GM10266 (cell line): ENCODE data around the gene CAMTA1.
A peak's percentile ranks its signal among the peaks of the same experiment; 100 is the strongest.

Experiments
- DNase-seq: peaks from one replicate; pipeline ENCODE4 v3.0.0; 2012; ENCODE audit errors: extremely low spot score
- TF ChIP-seq, protein P1 (sequence below): IDR thresholded peaks from 2 replicates; pipeline ENCODE4 v1.5.1; 2012; ENCODE audit warnings: mild to moderate bottlenecking, low read depth; ENCODE audit not compliant: control insufficient read depth, insufficient read depth; ENCODE audit errors: missing control alignments

The CAMTA1 gene

DNA sequence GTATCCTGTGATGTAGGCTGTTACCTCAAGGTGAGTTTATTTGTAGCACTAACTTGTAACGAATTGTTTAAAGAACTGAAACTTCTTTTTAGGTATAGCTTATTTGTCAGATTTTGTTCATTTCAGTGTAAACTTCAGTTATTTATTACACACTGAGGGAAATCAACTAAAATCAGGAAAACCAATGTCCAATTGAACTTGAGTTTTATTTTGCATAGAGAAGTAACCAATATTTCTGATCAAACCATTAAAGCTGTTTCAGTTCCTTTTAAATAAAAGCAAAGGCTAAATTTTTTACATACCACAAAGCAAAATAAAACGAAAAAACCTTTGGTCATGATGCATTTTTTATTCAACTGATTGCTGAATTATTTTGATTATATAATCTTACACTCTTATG, 103.6 kb downstream of the CAMTA1 start:
- TF ChIP-seq, protein P1, sequence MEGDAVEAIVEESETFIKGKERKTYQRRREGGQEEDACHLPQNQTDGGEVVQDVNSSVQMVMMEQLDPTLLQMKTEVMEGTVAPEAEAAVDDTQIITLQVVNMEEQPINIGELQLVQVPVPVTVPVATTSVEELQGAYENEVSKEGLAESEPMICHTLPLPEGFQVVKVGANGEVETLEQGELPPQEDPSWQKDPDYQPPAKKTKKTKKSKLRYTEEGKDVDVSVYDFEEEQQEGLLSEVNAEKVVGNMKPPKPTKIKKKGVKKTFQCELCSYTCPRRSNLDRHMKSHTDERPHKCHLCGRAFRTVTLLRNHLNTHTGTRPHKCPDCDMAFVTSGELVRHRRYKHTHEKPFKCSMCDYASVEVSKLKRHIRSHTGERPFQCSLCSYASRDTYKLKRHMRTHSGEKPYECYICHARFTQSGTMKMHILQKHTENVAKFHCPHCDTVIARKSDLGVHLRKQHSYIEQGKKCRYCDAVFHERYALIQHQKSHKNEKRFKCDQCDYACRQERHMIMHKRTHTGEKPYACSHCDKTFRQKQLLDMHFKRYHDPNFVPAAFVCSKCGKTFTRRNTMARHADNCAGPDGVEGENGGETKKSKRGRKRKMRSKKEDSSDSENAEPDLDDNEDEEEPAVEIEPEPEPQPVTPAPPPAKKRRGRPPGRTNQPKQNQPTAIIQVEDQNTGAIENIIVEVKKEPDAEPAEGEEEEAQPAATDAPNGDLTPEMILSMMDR, result no peak
- DNase-seq, result no peak

DNA sequence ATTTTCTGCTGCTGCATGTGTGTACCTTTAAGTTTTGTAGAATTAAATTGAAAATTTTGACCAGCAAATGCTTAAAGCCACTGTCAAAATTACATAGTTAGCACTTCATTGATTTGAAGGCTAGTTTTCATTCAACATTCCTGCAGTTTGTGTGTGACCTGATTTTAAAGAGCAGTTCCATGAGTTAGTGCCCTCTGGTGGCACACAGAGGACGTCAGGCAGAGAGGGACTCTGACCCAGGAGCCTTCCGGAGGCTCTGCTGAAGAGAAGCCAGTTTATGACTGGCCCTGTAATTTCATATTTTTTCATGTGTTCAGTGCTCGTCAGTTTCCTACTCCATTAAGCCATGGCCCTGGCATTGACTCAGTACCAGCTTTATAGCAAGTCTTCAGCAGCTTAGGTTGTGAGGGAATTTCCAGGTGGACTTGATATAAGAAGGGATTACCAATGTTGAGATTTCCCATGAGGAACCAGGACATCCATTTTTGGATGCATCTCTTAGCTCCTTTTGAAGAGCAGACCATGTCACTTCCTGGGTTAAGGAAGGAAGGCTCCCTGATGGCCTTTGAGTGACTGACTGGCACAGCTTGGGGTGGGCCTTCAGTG, 104.7 kb downstream of the CAMTA1 start:
- DNase-seq, result peak; percentile 44
- TF ChIP-seq, protein P1, result peak; percentile 75

DNA sequence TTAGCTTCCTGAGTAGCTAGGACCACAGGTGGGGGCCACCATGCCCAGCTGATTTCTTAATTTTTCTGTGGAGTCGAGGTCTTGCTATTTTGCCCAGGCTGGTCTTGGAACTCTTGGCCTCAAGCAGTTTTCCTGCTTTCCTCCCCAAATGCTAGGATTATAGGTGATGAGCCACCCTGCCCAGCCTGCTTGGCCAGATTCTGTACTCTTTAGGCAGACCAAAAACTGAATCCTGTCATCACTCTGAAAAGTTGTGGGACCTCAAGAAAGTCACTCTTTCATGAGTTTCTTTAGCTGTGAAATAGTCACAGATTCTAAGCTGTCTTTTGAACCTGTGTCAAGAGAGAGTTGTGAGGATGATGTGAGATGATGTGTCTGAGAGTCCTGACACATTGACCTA, 105.4 kb downstream of the CAMTA1 start:
- TF ChIP-seq, protein P1, result no peak
- DNase-seq, result no peak

DNA sequence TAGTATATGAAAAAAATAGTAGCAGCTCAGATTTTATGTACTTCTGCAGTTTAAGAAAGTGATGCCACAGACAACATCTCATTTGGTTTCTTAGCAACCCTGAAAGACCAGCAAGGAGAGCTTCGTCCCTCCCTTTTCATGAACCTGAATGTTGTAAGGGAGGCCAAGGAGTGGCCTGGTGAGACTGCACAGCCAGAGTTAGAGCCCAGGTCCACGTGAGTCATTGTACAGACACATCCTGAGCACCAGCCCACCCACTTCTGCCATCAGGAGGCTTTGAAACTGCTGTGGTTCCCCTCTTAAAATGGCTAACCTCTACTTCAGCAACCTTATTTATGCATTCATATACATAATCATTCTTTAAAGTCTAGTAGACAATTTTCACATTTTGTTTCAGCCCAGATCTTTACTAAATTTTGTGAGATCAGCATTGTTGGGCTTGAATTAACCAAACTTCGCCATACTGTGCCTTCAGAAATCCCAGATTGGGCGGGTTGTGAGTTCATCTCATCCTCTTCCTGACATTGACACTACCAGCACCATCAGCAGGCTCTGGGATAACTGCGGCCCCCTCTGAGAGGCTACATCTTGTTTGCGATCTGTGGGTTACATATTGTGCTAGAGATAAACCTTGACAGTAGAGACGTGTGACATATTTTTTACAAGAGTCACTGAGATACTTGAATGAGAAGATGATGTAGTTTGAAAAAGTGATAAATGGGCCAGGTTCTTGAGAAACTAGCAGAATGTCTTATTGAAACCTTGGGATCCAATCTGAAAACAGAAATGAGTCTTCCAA, 106.7 kb downstream of the CAMTA1 start:
- TF ChIP-seq, protein P1, result no peak
- peak; percentile 21 for DNase-seq

DNA sequence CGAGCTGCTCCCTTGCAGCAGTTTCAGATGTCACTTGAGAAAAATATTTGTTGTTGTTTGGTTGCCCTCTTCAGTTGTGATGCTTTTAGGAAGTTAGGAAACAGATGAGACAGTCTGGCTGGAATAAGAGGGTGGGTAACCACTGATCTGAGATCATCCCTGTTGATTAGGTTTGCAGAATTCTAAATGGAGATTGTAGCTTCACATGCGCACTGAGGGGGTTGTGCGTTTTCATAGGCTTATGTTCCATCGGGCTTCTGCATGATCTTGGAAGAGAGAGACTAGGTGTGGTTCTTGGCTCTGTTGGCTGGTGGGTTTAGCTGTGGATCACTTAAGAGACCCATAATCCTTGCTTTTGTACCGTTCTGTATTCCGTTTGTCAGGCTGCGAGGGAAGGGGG, 108.1 kb downstream of the CAMTA1 start:
- TF ChIP-seq, protein P1, result no peak
- DNase-seq, result no peak

DNA sequence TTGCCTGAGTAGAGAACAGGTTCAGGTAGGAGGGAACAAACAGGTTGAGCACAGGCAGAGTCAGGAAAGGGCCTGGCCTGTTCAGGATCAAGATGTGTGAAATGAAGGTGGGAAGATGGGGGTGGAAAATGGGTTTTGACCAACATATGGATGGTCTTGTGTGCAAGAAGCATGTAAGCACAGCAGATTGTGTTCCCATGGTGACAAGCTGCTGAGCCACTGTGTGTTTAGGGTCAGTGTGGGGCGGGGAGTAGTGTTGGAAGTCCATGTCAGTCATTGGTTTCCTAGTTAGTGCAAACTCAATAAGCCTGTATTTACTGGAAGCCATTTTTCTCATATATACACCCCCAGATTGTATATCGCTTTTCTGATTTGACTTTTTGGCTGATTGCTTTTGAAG, 111.9 kb downstream of the CAMTA1 start:
- TF ChIP-seq, protein P1, result no peak
- DNase-seq, result no peak

DNA sequence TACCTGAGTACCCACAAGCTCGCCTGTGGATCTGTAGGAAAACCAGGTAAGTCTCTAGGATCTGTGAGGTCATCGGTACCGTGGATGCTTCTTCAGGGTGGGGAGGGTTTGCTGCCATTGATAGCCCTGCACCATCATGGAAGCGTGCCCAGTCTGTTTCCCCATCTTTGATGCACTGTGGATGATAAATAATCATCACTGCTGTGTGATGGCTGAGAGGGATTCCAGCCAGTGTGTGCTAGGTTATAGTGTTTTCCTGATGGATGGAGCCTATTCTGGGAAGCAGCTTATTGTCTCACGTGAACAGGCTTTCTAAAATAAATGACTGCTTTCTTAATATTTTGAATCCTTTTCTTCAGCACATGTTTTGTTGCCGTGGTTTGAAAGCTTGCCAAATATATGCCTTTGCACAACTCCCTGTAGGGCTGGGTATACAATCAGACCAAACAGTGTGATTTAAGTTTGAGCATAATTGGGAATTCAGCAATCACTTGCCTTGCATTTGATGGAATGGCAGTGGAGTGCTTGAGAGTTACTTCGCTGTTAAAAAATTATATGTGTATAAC, 113.8 kb downstream of the CAMTA1 start:
- TF ChIP-seq, protein P1, result no peak
- DNase-seq, result no peak
